ENCODE measurements around the gene DIP2A.

GRCh38 chr21:46424039-46424591, 34.6 kb upstream of the DIP2A start:
- TF ChIP-seq POLR2A (IDR thresholded peaks at IDR 0.05; ENCODE audit: extremely low read depth, insufficient read length) (no peak), MAX (IDR thresholded peaks at IDR 0.05; ENCODE audit: low read depth, low read length) (no peak)
- TF ChIP-seq, protein P1, sequence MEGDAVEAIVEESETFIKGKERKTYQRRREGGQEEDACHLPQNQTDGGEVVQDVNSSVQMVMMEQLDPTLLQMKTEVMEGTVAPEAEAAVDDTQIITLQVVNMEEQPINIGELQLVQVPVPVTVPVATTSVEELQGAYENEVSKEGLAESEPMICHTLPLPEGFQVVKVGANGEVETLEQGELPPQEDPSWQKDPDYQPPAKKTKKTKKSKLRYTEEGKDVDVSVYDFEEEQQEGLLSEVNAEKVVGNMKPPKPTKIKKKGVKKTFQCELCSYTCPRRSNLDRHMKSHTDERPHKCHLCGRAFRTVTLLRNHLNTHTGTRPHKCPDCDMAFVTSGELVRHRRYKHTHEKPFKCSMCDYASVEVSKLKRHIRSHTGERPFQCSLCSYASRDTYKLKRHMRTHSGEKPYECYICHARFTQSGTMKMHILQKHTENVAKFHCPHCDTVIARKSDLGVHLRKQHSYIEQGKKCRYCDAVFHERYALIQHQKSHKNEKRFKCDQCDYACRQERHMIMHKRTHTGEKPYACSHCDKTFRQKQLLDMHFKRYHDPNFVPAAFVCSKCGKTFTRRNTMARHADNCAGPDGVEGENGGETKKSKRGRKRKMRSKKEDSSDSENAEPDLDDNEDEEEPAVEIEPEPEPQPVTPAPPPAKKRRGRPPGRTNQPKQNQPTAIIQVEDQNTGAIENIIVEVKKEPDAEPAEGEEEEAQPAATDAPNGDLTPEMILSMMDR (IDR thresholded peaks at IDR 0.05; ENCODE audit: low read depth, low read length), result no peak

Measured in NB4 (cell line).